PC-9 (cell line): ENCODE results near the gene ABTB1. TPM values are rescaled to one million over a fixed set of nuclear protein-coding genes. Genes with fewer than 3 reads are reported as not detected.

Experiments
- BruUV-seq: library from RNA; stranded (reverse); fragments of 400-500 nt; replicated peaks from 2 replicates; lab custom pipeline; 2021; lab: Mats Ljungman, UMichigan
- CTCF ChIA-PET: fragments of 300-600 bp; sonication (Branson Sonifier 250); formaldehyde crosslinking; loops from one replicate; lab custom pipeline; 2022; ENCODE audit warnings: antibody characterized with exemption; lab: Charles Lee
- POLR2A ChIA-PET: fragments of 300-600 bp; sonication (Branson Sonifier 250); formaldehyde crosslinking; loops from one replicate; lab custom pipeline; 2022; ENCODE audit warnings: antibody characterized with exemption; ENCODE audit not compliant: unreplicated experiment; lab: Charles Lee
- DNase-seq, 2 experiments: peaks; one replicate each; pipeline versions ENCODE4 v3.0.0 to v3.0.0-alpha.2; 2015 to 2022; ENCODE audit warnings: mixed read lengths in 1 of 2
- H2AFZ ChIP-seq: fragments of 200-600 bp; sonication (generic); 2 replicates; pipeline ENCODE4 v1.8.1; 2017; ENCODE audit warnings: antibody characterized with exemption
- H3F3A ChIP-seq: fragments of 200-600 bp; sonication (generic); 2 replicates; pipeline ENCODE4 v1.8.1; 2017; ENCODE audit warnings: antibody characterized with exemption, mild to moderate bottlenecking, low read depth; ENCODE audit not compliant: insufficient read depth
- H3K27ac ChIP-seq: fragments of 200-600 bp; sonication (generic); 2 replicates; pipeline ENCODE4 v1.6.1; 2016; ENCODE audit warnings: mixed run types
- H3K27me3 ChIP-seq: fragments of 200-600 bp; sonication (generic); 2 replicates; pipeline ENCODE4 v1.6.1; 2016; ENCODE audit warnings: low read depth, mixed run types; ENCODE audit not compliant: insufficient read depth
- H3K36me3 ChIP-seq: fragments of 200-600 bp; sonication (generic); 2 replicates; pipeline ENCODE4 v1.6.1; 2016; ENCODE audit warnings: low read depth, mixed run types
- H3K4me1 ChIP-seq: fragments of 200-600 bp; sonication (generic); replicated peaks from 2 replicates; pipeline ENCODE4 v1.6.1; 2016; ENCODE audit warnings: mixed run types; ENCODE audit not compliant: insufficient read depth
- H3K4me2 ChIP-seq: fragments of 200-600 bp; sonication (generic); 2 replicates; pipeline ENCODE4 v1.6.1; 2017; ENCODE audit warnings: mixed run types
- H3K4me3 ChIP-seq: fragments of 200-600 bp; sonication (generic); 2 replicates; pipeline ENCODE4 v1.6.1; 2016; ENCODE audit warnings: mixed run types
- H3K79me2 ChIP-seq: fragments of 200-600 bp; sonication (generic); 2 replicates; pipeline ENCODE4 v1.6.1; 2017; ENCODE audit warnings: low read depth, mixed run types
- H3K9me2 ChIP-seq: fragments of 200-600 bp; sonication (generic); 2 replicates; pipeline ENCODE4 v1.8.1; 2017; ENCODE audit warnings: mild to moderate bottlenecking; ENCODE audit not compliant: insufficient read depth
- H3K9me3 ChIP-seq: fragments of 200-600 bp; sonication (generic); 2 replicates; pipeline ENCODE4 v1.8.1; 2016; ENCODE audit warnings: low read depth; ENCODE audit not compliant: insufficient read depth
- H4K20me1 ChIP-seq: fragments of 200-600 bp; sonication (generic); 2 replicates; pipeline ENCODE4 v1.8.1; 2017; ENCODE audit not compliant: insufficient read depth
- EZH2 ChIP-seq: fragments of 200-600 bp; sonication (generic); IDR thresholded peaks from 2 replicates; pipeline ENCODE4 v1.8.0; 2017; ENCODE audit warnings: antibody characterized with exemption, low read depth
- intact Hi-C: fragments of 100-400 bp; cut with micrococcal nuclease; formaldehyde crosslinking; loops from one replicate; pipeline ENCODE4 v1.10.0; 2022; ENCODE audit not compliant: unreplicated experiment
- total RNA-seq: library from RNA; stranded (reverse); gene quantifications from 2 replicates; pipeline ENCODE4 v1.2.3, GENCODE V29; 2021
- TF ChIP-seq, protein P1 (sequence below): fragments of 200-600 bp; sonication (generic); conservative IDR thresholded peaks from 2 replicates; pipeline ENCODE4 v1.6.1; 2017; ENCODE audit warnings: mixed run types, antibody characterized with exemption, mild to moderate bottlenecking, moderate library complexity

ABTB1 gene
- total RNA-seq, 1 experiment from 2014 or later: 39.1 TPM

GRCh38 chr3:127662001-127662469 is 10.7 kb upstream of the ABTB1 start:
- Histone ChIP-seq H4K20me1 (no peaks in the 10 kb centered on the region; the same call in 1 of the 2 replicates), H3K27ac (no peak overlapping the region), H3K4me2 (no peak overlapping the region), H3K4me1 (no peaks in the 10 kb centered on the region), H3K79me2 (no peaks in the 10 kb centered on the region), H3K36me3 (no peaks in the 10 kb centered on the region), H3K9me3 (no peaks in the 10 kb centered on the region), H3K27me3 (no peaks in the 10 kb centered on the region), H3K9me2 (no peaks in the 10 kb centered on the region), H3K4me3 (no peak overlapping the region), H2AFZ (no peak overlapping the region), H3F3A (no peaks in the 10 kb centered on the region)
- intact Hi-C loops: no loop called here
- POLR2A ChIA-PET: no interaction called here
- no peak for DNase-seq
- TF ChIP-seq, protein P1, sequence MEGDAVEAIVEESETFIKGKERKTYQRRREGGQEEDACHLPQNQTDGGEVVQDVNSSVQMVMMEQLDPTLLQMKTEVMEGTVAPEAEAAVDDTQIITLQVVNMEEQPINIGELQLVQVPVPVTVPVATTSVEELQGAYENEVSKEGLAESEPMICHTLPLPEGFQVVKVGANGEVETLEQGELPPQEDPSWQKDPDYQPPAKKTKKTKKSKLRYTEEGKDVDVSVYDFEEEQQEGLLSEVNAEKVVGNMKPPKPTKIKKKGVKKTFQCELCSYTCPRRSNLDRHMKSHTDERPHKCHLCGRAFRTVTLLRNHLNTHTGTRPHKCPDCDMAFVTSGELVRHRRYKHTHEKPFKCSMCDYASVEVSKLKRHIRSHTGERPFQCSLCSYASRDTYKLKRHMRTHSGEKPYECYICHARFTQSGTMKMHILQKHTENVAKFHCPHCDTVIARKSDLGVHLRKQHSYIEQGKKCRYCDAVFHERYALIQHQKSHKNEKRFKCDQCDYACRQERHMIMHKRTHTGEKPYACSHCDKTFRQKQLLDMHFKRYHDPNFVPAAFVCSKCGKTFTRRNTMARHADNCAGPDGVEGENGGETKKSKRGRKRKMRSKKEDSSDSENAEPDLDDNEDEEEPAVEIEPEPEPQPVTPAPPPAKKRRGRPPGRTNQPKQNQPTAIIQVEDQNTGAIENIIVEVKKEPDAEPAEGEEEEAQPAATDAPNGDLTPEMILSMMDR: no peak
- no peak for TF ChIP-seq EZH2
- CTCF ChIA-PET: no interaction called here
- no TSS peak for BruUV-seq

- Histone ChIP-seq H3F3A (no peaks in the 10 kb centered on the region), H3K79me2 (no peaks in the 10 kb centered on the region), H3K4me3 (no peak overlapping the region), H3K4me1 (no peaks in the 10 kb centered on the region), H2AFZ (no peak overlapping the region), H3K9me2 (no peaks in the 10 kb centered on the region), H3K4me2 (no peak overlapping the region), H3K9me3 (no peaks in the 10 kb centered on the region), H3K36me3 (no peaks in the 10 kb centered on the region), H3K27ac (no peak overlapping the region), H4K20me1 (no peaks in the 10 kb centered on the region; the same call in 1 of the 2 replicates), H3K27me3 (no peaks in the 10 kb centered on the region)
- BruUV-seq: no TSS peak
- POLR2A ChIA-PET: no interaction called here
- CTCF ChIA-PET: no interaction called here
- intact Hi-C loops: no loop called here
- no peak for TF ChIP-seq EZH2
- TF ChIP-seq, protein P1: no peak
- no peak for DNase-seq
Observed at GRCh38 chr3:127663151-127663550, 9.6 kb upstream of the ABTB1 start.

- H3K4me2 ChIP-seq: no peak overlapping the region
- no peak overlapping the region for H2AFZ ChIP-seq
- no peak overlapping the region for H3K4me3 ChIP-seq
- no peaks in the 10 kb centered on the region for H3K9me2 ChIP-seq
- intact Hi-C loops: no loop called here
- no peak for TF ChIP-seq EZH2
- TF ChIP-seq, protein P1: no peak
- H3K27me3 ChIP-seq: no peaks in the 10 kb centered on the region
- no peaks in the 10 kb centered on the region; the same call in 1 of the 2 replicates for H4K20me1 ChIP-seq
- no peak overlapping the region for H3K27ac ChIP-seq
- H3K79me2 ChIP-seq: no peaks in the 10 kb centered on the region
- no peaks in the 10 kb centered on the region for H3K36me3 ChIP-seq
- no peaks in the 10 kb centered on the region for H3K9me3 ChIP-seq
- no TSS peak for BruUV-seq
- CTCF ChIA-PET: no interaction called here
- POLR2A ChIA-PET: no interaction called here
- H3K4me1 ChIP-seq: no peaks in the 10 kb centered on the region
- no peak for DNase-seq
- no peaks in the 10 kb centered on the region for H3F3A ChIP-seq
Observed at GRCh38 chr3:127665165-127665564, 7.6 kb upstream of the ABTB1 start.
